Measurements from ENCODE around the gene TAS2R41.

TAS2R41 gene

DNA sequence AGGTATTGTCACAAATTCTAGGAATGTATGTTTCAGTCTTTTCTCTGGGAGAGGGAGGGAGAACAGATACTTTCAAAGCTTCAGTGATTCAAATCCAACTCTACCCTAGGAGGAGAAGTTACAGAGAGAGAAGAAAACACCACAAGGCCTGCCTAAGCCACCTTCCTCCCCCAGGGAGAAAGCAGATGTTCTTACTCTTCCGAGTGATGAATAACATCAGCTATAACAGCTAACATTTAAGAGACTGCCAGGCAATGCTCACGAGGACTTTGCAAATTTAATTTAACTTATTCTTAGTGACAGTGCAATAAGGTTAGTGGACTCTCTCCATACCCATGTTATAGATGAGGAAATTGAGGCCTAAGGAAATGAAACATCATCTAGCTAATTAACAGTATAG, 36.8 kb downstream of the TAS2R41 start:
- Histone ChIP-seq H3K9me3 (no peaks in the 10 kb centered on the region), H3K27ac (no peak overlapping the region), H3K27me3 (no peaks in the 10 kb centered on the region), H3K4me3 (ENCODE audit: low read depth in 1 of 2, low read length in 1 of 2) (no peak overlapping the region), H3K4me1 (ENCODE audit: control insufficient read depth in 1 of 2, insufficient read depth in 1 of 2, low read depth in 1 of 2, low read length in 1 of 2) (no peaks in the 10 kb centered on the region), H3K36me3 (no peaks in the 10 kb centered on the region)
- no peak for TF ChIP-seq CTCF (IDR thresholded peaks at IDR 0.05)

DNA sequence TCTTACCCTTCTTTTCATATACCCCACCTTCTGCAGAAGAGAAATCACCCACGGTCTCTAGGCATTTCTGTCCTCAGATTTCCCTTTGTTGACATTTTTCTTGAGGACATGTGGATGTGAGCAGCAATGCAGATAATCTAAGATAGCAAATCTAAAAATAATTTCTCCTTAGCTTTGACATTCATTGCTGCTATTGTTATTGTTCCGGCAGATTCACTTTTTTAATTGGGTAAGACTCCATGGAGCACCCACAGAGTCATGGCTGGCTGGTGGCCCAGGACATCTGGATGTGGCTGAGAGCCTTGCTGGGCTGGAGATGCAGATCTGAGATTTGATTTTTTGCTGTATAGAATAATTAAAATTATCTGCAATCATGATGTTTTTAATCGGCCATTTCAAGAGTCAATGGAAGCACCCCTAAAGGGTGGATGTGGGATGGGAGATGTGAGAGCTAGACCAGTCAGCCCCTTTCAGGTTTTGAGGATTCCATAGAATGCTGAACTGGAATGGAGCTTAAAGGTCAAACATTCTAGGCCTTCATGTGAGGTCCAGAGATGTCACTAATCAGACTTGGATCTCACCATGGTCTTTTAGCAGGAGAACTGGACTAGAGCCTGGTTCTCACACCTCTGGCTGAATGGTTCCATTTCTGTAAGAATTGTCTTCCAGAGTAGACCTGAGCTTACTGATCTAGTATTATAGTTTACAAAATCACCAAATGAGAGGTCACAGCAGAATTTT, 37.5 kb downstream of the TAS2R41 start:
- Histone ChIP-seq H3K4me1 (ENCODE audit: control insufficient read depth in 1 of 2, insufficient read depth in 1 of 2, low read depth in 1 of 2, low read length in 1 of 2) (no peaks in the 10 kb centered on the region), H3K27me3 (no peaks in the 10 kb centered on the region), H3K4me3 (ENCODE audit: low read depth in 1 of 2, low read length in 1 of 2) (no peak overlapping the region), H3K36me3 (no peaks in the 10 kb centered on the region), H3K27ac (no peak overlapping the region), H3K9me3 (no peaks in the 10 kb centered on the region)
- no peak for TF ChIP-seq CTCF (IDR thresholded peaks at IDR 0.05)

DNA sequence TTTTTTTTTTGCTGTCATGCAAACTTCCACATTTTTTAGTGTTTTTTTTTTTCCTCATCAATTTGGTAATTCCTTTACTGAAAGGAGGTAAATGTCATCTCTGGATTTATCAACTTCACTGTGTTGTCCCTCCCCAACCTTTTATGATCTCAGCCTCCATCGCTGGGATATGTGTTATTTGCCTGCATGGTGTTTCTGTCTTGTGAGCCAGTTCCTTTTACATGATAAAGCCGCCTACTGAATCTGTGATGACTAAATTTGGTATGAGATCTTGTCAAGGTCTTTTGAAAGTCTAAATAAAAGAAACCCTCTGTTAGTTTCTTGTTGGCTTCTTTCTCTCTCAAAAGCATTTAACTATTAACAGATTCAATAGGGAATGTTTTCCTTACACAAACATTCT, 39.3 kb downstream of the TAS2R41 start:
- H3K27ac ChIP-seq = no peak overlapping the region
- H3K4me1 ChIP-seq (ENCODE audit: control insufficient read depth in 1 of 2, insufficient read depth in 1 of 2, low read depth in 1 of 2, low read length in 1 of 2) = no peaks in the 10 kb centered on the region
- no peak overlapping the region for H3K4me3 ChIP-seq (ENCODE audit: low read depth in 1 of 2, low read length in 1 of 2)
- H3K9me3 ChIP-seq = no peaks in the 10 kb centered on the region
- no peak for TF ChIP-seq CTCF (IDR thresholded peaks at IDR 0.05)
- no peaks in the 10 kb centered on the region for H3K36me3 ChIP-seq
- no peaks in the 10 kb centered on the region for H3K27me3 ChIP-seq

- H3K9me3 ChIP-seq = no peaks in the 10 kb centered on the region
- no peak for TF ChIP-seq CTCF (IDR thresholded peaks at IDR 0.05)
- no peak overlapping the region for H3K27ac ChIP-seq
- H3K36me3 ChIP-seq = no peaks in the 10 kb centered on the region
- no peak overlapping the region for H3K4me3 ChIP-seq (ENCODE audit: low read depth in 1 of 2, low read length in 1 of 2)
- H3K4me1 ChIP-seq (ENCODE audit: control insufficient read depth in 1 of 2, insufficient read depth in 1 of 2, low read depth in 1 of 2, low read length in 1 of 2) = no peaks in the 10 kb centered on the region
- H3K27me3 ChIP-seq = no peaks in the 10 kb centered on the region
Measured at GRCh38 chr7:143518521-143518920, 40.8 kb downstream of the TAS2R41 start.

GRCh38 chr7:143518941-143519340, 41.3 kb downstream of the TAS2R41 start:
- no peak overlapping the region for H3K4me3 ChIP-seq (ENCODE audit: low read depth in 1 of 2, low read length in 1 of 2)
- TF ChIP-seq CTCF (IDR thresholded peaks at IDR 0.05) = no peak

More at GRCh38 chr7:143518941-143519340, 41.3 kb downstream of the TAS2R41 start:
- Histone ChIP-seq H3K9me3 (no peaks in the 10 kb centered on the region), H3K27ac (no peak overlapping the region), H3K36me3 (no peaks in the 10 kb centered on the region), H3K27me3 (no peaks in the 10 kb centered on the region), H3K4me1 (ENCODE audit: control insufficient read depth in 1 of 2, insufficient read depth in 1 of 2, low read depth in 1 of 2, low read length in 1 of 2) (no peaks in the 10 kb centered on the region)

All from neutrophil (primary cell).